Bronchial epithelial cell (primary cell): Measurements from ENCODE around the gene HAP1. TPM values are rescaled to one million over a fixed set of nuclear protein-coding genes. Genes with fewer than 3 reads are reported as not detected.

Experiments used
- DNase-seq: peaks from one replicate; pipeline ENCODE4 v3.0.0-alpha.2; 2010; ENCODE audit warnings: low read depth
- FAIRE-seq: peaks from 2 replicates; lab custom pipeline; 2011; peaks lifted over from hg19 to GRCh38; lab: Jason Lieb, UNC
- H3K27me3 ChIP-seq: 2 replicates; pipeline ENCODE4 v1.5.1; 2011; ENCODE audit warnings: low read length; ENCODE audit not compliant: control insufficient read depth, insufficient read depth
- H3K36me3 ChIP-seq: 2 replicates; pipeline ENCODE4 v1.5.1; 2011; ENCODE audit warnings: low read length; ENCODE audit not compliant: control insufficient read depth, insufficient read depth
- H3K4me3 ChIP-seq: 2 replicates; pipeline ENCODE4 v1.5.1; 2011; ENCODE audit warnings: mild to moderate bottlenecking, low read depth, low read length, control low read depth
- CTCF ChIP-seq: IDR thresholded peaks from 2 replicates; pipeline ENCODE4 v1.5.1; 2011; ENCODE audit warnings: mild to moderate bottlenecking, moderate library complexity, low read length, control low read depth, inconsistent platforms; ENCODE audit not compliant: insufficient read depth, severe bottlenecking
- total RNA-seq: library from RNA; depleted of rRNA; stranded (reverse); fragments of >200 nt; gene quantifications from 2 replicates; pipeline ENCODE4 v1.2.1, GENCODE V29; 2014

Gene HAP1
- total RNA-seq, 1 donor from 2014 or later: 2.6 TPM

DNA sequence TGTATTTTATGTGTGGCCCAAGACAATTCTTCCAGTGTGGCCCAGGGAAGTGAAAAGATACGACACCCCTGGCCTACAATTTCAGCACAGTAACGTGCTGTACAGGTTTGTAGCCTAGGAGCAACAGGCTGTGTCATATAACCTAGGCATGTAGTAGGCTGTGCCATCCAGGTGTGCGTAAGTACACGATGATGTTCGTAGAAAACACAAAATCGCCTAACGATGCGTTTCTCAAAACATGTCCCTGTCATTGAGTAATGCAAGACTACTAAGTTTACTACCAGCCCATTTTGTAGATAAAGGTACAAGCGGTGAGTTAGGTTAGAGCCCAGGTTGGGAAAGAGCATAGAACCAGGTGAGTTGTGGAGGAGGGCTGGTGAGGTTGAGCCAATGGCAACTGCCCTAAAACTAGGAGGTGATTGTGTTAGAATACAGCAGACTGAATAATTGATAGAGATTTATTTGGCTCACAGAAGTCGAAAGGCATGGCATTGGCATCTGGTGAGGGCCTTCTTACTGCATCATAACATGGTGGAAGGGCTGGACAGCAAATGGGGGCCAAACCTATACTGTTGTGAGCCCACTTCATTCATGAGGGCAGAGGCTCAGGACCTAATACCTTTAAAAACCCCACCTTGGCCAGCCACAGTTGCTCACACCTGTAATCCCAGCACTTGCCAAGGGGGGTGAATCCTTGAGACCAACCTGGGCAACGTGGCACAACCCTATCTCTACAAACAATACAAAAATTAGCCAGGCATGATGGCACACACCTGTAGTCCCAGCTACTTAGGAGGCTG is 41.5 kb downstream of the HAP1 start:
- Histone ChIP-seq H3K27me3 (no peaks in the 10 kb centered on the region), H3K4me3 (no peak overlapping the region), H3K36me3 (peaks cover 11% of the 10 kb centered on the region)
- FAIRE-seq (no peak), DNase-seq (peak; percentile 41)
- no peak for TF ChIP-seq CTCF

DNA sequence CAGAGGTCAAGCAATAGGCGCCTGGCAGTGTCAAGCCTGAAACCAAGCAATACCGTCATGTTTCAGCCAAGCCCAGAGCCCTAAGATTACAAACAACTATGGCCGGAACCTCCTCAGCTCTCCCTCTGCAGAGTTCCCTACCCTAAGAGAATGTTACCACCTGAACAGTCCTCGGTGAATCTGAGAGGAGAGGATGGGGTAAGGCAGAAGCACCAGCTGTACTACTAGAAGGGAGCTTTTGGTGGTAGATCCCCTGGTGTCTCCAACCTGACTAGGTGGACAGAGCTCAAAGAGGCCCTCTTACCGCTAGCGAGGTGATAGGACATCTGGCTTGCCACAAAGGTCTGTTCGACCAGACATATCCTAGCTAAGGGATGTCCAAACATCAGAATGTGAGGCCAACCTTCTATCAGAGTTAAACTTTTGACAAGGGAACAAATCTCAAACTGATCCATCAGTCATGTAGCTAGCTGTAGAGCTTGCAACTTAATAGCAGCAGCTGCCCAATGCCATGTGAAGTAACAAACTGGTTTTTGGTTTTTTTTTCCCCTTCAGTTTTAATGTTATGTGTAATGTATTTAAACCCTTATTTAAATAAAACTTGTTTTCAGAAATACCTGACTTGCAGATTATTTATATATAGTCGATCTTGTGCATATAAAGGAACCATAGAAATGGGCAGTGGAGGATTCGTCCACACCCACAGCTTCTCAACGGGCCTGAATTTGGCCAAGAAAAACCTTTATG is 43.2 kb downstream of the HAP1 start:
- H3K27me3 ChIP-seq: no peaks in the 10 kb centered on the region
- H3K4me3 ChIP-seq: no peak overlapping the region
- peaks cover 11% of the 10 kb centered on the region for H3K36me3 ChIP-seq
- DNase-seq (no peak), FAIRE-seq (no peak)
- no peak for TF ChIP-seq CTCF

DNA sequence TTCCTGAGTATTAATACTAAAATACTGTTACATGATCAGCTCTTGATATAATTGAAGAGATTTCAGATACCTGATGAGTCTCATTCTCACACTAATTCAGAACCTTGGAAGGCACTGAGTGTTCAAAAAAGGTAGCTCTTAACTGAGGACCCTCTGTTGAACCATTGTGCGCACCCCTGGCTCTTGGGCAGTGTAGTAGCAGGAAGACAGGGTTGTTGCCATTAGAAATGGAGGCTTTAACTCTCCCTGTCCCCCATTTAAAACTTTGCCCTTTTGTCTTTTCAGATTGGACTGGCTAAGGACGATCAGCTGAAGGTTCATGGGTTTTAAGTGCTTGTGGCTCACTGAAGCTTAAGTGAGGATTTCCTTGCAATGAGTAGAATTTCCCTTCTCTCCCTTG is 43.9 kb downstream of the HAP1 start:
- no peak for TF ChIP-seq CTCF
- no peak for FAIRE-seq
- DNase-seq: no peak
- Histone ChIP-seq H3K36me3 (peaks cover 11% of the 10 kb centered on the region), H3K4me3 (peak overlapping the region; percentile 91), H3K27me3 (no peaks in the 10 kb centered on the region)

DNA sequence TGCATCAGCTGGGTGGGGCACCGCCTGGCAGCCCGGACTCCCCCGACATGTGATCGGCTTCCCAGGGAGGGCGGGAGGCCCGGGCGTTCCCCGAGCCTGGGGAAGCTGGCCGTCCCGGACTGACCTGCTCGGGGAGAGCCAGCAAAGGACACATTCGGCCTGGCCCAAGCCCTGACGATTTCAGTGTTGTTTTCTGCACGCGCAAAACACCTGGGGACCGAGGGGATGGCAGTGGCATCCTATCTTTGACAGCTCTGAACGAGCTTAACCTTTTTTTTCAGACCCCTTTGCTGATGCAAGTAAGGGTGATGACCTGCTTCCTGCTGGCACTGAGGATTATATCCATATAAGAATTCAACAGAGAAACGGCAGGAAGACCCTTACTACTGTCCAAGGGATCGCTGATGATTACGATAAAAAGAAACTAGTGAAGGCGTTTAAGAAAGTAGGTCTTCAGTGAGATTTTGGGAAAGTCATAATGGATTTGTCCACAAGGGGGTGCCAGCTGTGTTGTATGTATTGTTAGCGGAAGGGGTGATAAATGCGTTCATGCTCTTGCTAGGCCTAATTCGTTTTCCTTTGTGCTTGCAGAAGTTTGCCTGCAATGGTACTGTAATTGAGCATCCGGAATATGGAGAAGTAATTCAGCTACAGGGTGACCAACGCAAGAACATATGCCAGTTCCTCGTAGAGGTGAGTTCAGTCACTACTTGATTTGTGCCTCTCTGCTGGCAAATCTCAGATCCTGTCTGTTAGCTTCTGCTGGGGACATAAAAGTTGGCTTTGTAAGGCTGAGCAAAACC is 44.7 kb downstream of the HAP1 start:
- no peaks in the 10 kb centered on the region for H3K27me3 ChIP-seq
- DNase-seq: no peak
- H3K4me3 ChIP-seq: peak overlapping the region; percentile 91
- peaks cover 11% of the 10 kb centered on the region for H3K36me3 ChIP-seq
- no peak for FAIRE-seq
- TF ChIP-seq CTCF: peak; percentile 60

GRCh38 chr17:41688641-41689496 is 45.6 kb downstream of the HAP1 start, which contains the start of gene EIF1:
TSS of gene EIF1 (plus strand) at chr17:41688885. CDS start at chr17:41689039, 154 bp downstream.
- Histone ChIP-seq H3K4me3 (peak within 1 kb of the TSS; percentile 91), H3K36me3 (peaks cover 11% of the 10 kb centered on the region), H3K27me3 (no peaks in the 10 kb centered on the region)
- TF ChIP-seq CTCF: no peak
- DNase-seq (peak; percentile 99), FAIRE-seq (no peak)
